Mesothelial cell of epicardium (in vitro differentiated cells): Measurements from ENCODE around the gene CCDC201. TPM values are rescaled to one million over a fixed set of nuclear protein-coding genes. Genes with fewer than 3 reads are reported as not detected.

Experiments
- DNase-seq, 2 experiments: peaks; one replicate each; pipeline ENCODE4 v3.0.0; 2021; ENCODE audit warnings: low spot score in 2 of 2; ENCODE audit not compliant: unreplicated experiment in 2 of 2
- H3K27ac Mint-ChIP-seq: 2 replicates; pipeline ENCODE4 v1.8.0; 2021; ENCODE audit warnings: mixed read lengths
- H3K27me3 Mint-ChIP-seq: 2 replicates; pipeline ENCODE4 v1.8.0; 2021; ENCODE audit warnings: low read depth, mixed read lengths
- H3K36me3 Mint-ChIP-seq: 2 replicates; pipeline ENCODE4 v1.8.0; 2021; ENCODE audit warnings: mixed read lengths
- H3K4me1 Mint-ChIP-seq: 2 replicates; pipeline ENCODE4 v1.8.0; 2021; ENCODE audit warnings: mixed read lengths
- H3K4me3 Mint-ChIP-seq: 2 replicates; pipeline ENCODE4 v1.8.0; 2021; ENCODE audit warnings: mild to moderate bottlenecking, moderate library complexity, mixed read lengths
- H3K9me3 Mint-ChIP-seq: 2 replicates; pipeline ENCODE4 v1.8.0; 2021; ENCODE audit warnings: mixed read lengths
- CTCF ChIP-seq: fragments of 200-600 bp; sonication (generic); IDR thresholded peaks from one replicate; pipeline ENCODE4 v1.5.0; 2021; ENCODE audit warnings: antibody characterized with exemption; ENCODE audit not compliant: unreplicated experiment
- total RNA-seq: library from RNA; stranded (reverse); gene quantifications from 3 replicates; pipeline ENCODE4 v1.2.1, GENCODE V29; 2021

CCDC201 gene
- total RNA-seq, 1 donor from 2014 or later = not detected

- TF ChIP-seq CTCF = no peak
- H3K27ac Mint-ChIP-seq = no peak overlapping the region
- peaks cover 9% of the 10 kb centered on the region for H3K27me3 Mint-ChIP-seq
- no peak overlapping the region for H3K4me3 Mint-ChIP-seq
- no peak for DNase-seq
- H3K36me3 Mint-ChIP-seq = no peaks in the 10 kb centered on the region
- H3K4me1 Mint-ChIP-seq = no peaks in the 10 kb centered on the region
- H3K9me3 Mint-ChIP-seq = peaks cover 5% of the 10 kb centered on the region
Measured at GRCh38 chr7:45898222-45898621, 25.3 kb upstream of the CCDC201 start.

GRCh38 chr7:45897042-45897690 is 24.3 kb upstream of the CCDC201 start:
- H3K9me3 Mint-ChIP-seq = peaks cover 5% of the 10 kb centered on the region
- TF ChIP-seq CTCF = no peak
- H3K27me3 Mint-ChIP-seq = peaks cover 9% of the 10 kb centered on the region
- DNase-seq = no peak
- no peak overlapping the region for H3K4me3 Mint-ChIP-seq
- H3K4me1 Mint-ChIP-seq = no peaks in the 10 kb centered on the region
- no peaks in the 10 kb centered on the region for H3K36me3 Mint-ChIP-seq
- no peak overlapping the region for H3K27ac Mint-ChIP-seq

- Mint-ChIP-seq H3K36me3 (no peaks in the 10 kb centered on the region), H3K9me3 (peaks cover 5% of the 10 kb centered on the region), H3K27me3 (peaks cover 13% of the 10 kb centered on the region), H3K4me1 (peaks cover 10% of the 10 kb centered on the region), H3K4me3 (no peak overlapping the region), H3K27ac (no peak overlapping the region)
- TF ChIP-seq CTCF = no peak
- DNase-seq = no peak
Measured at GRCh38 chr7:45894665-45895062, 21.8 kb upstream of the CCDC201 start.

- peaks cover 18% of the 10 kb centered on the region for H3K27me3 Mint-ChIP-seq
- no peaks in the 10 kb centered on the region for H3K36me3 Mint-ChIP-seq
- no peak for DNase-seq
- H3K4me1 Mint-ChIP-seq = peaks cover 10% of the 10 kb centered on the region
- peaks cover 5% of the 10 kb centered on the region for H3K9me3 Mint-ChIP-seq
- H3K4me3 Mint-ChIP-seq = no peak overlapping the region
- no peak for TF ChIP-seq CTCF
- H3K27ac Mint-ChIP-seq = no peak overlapping the region
Measured at GRCh38 chr7:45893996-45894664, 21.2 kb upstream of the CCDC201 start.

GRCh38 chr7:45893374-45893995 is 20.6 kb upstream of the CCDC201 start:
- Mint-ChIP-seq H3K27me3 (peaks cover 22% of the 10 kb centered on the region), H3K36me3 (no peaks in the 10 kb centered on the region), H3K9me3 (peaks cover 5% of the 10 kb centered on the region), H3K4me3 (no peak overlapping the region), H3K4me1 (peaks cover 13% of the 10 kb centered on the region), H3K27ac (no peak overlapping the region)
- no peak for DNase-seq
- no peak for TF ChIP-seq CTCF
